Astrocyte of the cerebellum (primary cell): ENCODE measurements around the gene PCYOX1L.

Experiments used
- DNase-seq: peaks from one replicate; pipeline ENCODE4 v3.0.0-alpha.2; 2011; ENCODE audit warnings: low read depth
- H3K4me3 ChIP-seq: 2 replicates; pipeline ENCODE4 v1.5.1; 2011; ENCODE audit warnings: mild to moderate bottlenecking, low read depth, low read length, moderate library complexity
- in situ Hi-C: cut with HindIII; loops from 2 replicates; pipeline ENCODE4 v1.10.0; 2017; ENCODE audit warnings: low sequenced_read_pairs
- TF ChIP-seq, protein P1 (sequence below): IDR thresholded peaks from 2 replicates; pipeline ENCODE4 v1.5.1; 2012; ENCODE audit warnings: low read length, low read depth, moderate library complexity, mild to moderate bottlenecking; ENCODE audit errors: missing control alignments

PCYOX1L gene

DNA sequence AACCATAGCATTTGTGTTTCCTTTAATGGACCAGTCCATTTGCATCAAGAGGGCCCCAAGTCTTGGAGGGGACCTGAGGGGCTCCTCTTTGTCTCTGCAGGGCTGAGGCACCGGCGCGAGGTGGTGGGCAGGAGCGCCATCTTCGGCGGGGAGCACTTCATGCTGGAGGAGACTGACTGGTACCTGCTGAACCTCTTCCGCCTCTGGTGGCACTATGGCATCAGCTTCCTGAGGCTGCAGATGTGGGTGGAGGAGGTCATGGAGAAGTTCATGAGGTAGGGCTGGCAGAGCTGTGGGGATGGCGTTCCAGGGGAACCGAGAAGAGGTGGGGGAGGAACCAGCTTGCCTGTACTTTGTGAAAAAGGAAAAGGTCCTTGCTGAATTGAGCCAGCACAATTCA, 6.1 kb downstream of the PCYOX1L start:
- no peak for DNase-seq
- TF ChIP-seq, protein P1, sequence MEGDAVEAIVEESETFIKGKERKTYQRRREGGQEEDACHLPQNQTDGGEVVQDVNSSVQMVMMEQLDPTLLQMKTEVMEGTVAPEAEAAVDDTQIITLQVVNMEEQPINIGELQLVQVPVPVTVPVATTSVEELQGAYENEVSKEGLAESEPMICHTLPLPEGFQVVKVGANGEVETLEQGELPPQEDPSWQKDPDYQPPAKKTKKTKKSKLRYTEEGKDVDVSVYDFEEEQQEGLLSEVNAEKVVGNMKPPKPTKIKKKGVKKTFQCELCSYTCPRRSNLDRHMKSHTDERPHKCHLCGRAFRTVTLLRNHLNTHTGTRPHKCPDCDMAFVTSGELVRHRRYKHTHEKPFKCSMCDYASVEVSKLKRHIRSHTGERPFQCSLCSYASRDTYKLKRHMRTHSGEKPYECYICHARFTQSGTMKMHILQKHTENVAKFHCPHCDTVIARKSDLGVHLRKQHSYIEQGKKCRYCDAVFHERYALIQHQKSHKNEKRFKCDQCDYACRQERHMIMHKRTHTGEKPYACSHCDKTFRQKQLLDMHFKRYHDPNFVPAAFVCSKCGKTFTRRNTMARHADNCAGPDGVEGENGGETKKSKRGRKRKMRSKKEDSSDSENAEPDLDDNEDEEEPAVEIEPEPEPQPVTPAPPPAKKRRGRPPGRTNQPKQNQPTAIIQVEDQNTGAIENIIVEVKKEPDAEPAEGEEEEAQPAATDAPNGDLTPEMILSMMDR: no peak
- in situ Hi-C loops: no loop called here
- H3K4me3 ChIP-seq: no peak overlapping the region

DNA sequence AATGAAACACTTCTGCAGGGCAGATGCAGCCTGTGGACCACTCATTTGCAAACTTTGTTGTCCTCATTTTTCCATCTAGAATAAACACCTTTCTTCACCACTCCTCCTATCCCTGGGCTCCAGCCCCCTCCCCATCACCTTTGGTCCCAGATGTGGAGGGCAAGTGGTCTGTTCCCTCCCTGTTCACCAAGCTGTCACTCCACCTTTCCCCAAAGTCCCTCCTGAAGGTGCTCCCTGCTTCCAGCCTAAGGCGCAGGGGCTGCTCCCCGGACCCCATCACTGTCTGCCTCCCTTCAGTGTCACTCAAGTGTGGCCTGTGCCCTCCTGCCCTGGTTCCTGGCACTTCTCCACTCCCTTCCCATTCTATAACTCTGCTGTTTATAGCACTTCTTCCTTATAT, 6.9 kb downstream of the PCYOX1L start:
- DNase-seq: no peak
- no peak overlapping the region for H3K4me3 ChIP-seq
- in situ Hi-C loops: no loop called here
- TF ChIP-seq, protein P1: no peak

DNA sequence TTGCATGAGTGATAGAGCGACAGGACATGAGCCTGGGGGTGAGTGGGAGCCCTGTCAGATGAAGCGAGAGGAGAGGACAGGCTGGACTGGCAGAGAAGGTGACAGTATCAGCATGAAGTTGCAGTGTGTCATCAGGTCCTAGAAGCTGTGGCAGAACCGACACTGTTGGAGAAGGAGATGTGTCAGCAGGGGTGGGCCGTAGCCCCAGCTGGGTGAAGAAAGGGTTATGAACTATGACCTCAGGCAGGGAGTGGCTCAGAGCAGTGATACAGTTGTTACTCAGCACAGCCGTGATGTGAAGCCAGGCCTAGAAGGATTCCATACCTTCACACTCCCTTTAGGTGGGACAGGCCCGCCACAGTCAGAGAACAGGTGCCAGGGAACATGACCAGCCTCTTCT, 7.6 kb downstream of the PCYOX1L start:
- no peak for DNase-seq
- H3K4me3 ChIP-seq: no peak overlapping the region
- in situ Hi-C loops: no loop called here

DNA sequence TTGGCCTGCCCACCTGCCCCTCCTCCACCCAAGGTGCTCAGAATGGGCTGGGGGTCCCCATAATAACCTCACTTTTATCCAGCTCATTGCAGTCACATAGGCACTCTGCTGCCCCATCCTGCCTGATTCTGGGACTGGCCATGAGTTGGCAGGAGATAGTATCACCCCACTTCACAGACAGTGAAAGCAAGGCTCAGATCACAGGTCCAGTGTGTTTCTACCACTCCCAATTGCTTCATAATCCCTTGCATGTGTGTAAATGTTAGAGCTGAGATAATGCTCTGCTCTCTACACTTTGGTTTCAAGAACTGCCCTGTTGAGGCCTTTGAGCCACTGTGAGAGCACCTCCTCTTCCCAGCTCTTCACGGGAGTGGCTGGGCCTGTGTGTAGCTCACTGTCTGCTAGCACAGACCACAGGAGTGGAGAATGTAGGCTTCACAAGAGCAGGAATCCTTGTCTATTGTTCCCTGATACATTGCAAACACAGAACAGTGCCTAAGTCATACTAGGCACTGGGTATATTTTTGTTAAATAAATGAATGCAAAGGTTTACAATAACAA, 8.4 kb downstream of the PCYOX1L start:
- TF ChIP-seq, protein P1: no peak
- no peak overlapping the region for H3K4me3 ChIP-seq
- no peak for DNase-seq
- in situ Hi-C loops: no loop called here

More for the DNA sequence above, 7.6 kb downstream of the PCYOX1L start:
- TF ChIP-seq, protein P1: no peak

DNA sequence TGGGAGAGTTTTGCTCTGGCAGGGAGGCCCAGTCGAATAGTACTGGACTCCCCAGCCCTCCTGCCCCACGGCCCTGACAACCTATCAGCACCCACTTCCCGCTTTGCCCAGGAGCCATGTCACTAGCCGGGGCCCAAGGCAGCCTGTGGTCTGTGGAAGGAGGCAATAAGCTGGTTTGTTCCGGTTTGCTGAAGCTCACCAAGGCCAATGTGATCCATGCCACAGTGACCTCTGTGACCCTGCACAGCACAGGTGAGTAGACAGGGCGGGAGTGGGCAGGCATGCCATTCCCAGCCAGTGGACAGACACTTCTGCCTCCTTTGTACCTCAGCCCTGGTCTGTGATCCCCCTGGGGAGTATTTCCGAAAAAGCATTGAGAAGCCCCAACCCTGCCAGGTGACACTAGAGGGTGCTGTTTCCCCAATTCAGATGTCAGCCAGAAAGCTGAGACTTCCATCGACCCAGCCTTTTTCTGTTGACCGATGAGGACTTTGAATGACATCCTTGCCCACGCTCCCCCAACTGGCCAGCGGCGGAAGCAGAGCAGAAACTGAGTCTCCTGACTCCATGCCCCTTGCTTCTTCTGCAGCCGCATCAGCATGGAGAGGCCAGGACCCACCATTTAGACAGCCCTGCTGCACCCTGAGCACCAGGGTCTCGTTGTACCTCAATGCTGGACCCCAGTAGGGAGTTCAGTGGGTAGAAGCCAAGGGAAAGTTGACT, 9.6 kb downstream of the PCYOX1L start:
- in situ Hi-C loops: no loop called here
- no peak for DNase-seq
- H3K4me3 ChIP-seq: no peak overlapping the region
- TF ChIP-seq, protein P1: peak; percentile 88

DNA sequence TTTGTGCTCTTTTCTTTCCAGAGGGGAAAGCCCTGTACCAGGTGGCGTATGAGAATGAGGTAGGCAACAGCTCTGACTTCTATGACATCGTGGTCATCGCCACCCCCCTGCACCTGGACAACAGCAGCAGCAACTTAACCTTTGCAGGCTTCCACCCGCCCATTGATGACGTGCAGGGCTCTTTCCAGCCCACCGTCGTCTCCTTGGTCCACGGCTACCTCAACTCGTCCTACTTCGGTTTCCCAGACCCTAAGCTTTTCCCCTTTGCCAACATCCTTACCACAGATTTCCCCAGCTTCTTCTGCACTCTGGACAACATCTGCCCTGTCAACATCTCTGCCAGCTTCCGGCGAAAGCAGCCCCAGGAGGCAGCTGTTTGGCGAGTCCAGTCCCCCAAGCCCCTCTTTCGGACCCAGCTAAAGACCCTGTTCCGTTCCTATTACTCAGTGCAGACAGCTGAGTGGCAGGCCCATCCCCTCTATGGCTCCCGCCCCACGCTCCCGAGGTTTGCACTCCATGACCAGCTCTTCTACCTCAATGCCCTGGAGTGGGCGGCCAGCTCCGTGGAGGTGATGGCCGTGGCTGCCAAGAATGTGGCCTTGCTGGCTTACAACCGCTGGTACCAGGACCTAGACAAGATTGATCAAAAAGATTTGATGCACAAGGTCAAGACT, 10.3 kb downstream of the PCYOX1L start:
- TF ChIP-seq, protein P1: no peak
- no peak overlapping the region for H3K4me3 ChIP-seq
- in situ Hi-C loops: no loop called here
- no peak for DNase-seq
